Body of pancreas (tissue), 4 donors: ENCODE results near the gene OBP2A. TPM values are rescaled to one million over a fixed set of nuclear protein-coding genes. Genes with fewer than 3 reads are reported as not detected.

Experiments used
- ATAC-seq: fragments of 150-250 bp; one replicate; pipeline ENCODE4 v1.9.1; 2016
- DNase-seq, 4 donors: peaks; one replicate each; pipeline ENCODE4 v3.0.0-alpha.2; 2019
- H3K27ac ChIP-seq, 4 donors: fragments of 200-600 bp; sonication (generic); 1 replicate in 3 of 4; 2 replicates in 1 of 4; pipeline versions ENCODE4 v1.5.1 to v1.6.1; 2016 to 2019; ENCODE audit warnings: mild to moderate bottlenecking in 1 of 4, mixed read lengths in 1 of 4, moderate library complexity in 1 of 4
- H3K27me3 ChIP-seq, 2 donors: fragments of 200-600 bp; sonication (generic); one replicate each; pipeline ENCODE4 v1.6.0; 2016; ENCODE audit warnings: mild to moderate bottlenecking in 1 of 2
- H3K36me3 ChIP-seq, 2 donors: fragments of 200-600 bp; sonication (generic); replicated peaks in 1 of 2; 2 replicates each; pipeline ENCODE4 v1.5.1; 2016; ENCODE audit warnings: low read depth in 2 of 2; ENCODE audit not compliant: insufficient read depth in 1 of 2
- H3K4me1 ChIP-seq: fragments of 200-600 bp; sonication (generic); one replicate; pipeline ENCODE4 v1.6.0; 2016
- H3K4me3 ChIP-seq, 2 donors: fragments of 200-600 bp; sonication (generic); 1 replicate in 1 of 2; 2 replicates in 1 of 2; pipeline ENCODE4 v1.5.1; 2016 to 2019
- H3K9me3 ChIP-seq, 3 donors: fragments of 200-600 bp; sonication (generic); 1 replicate in 2 of 3; 2 replicates in 1 of 3; pipeline ENCODE4 v1.5.1; 2016
- CTCF ChIP-seq, 7 experiments: fragments of 450-650 bp in 4 of 7; fragments of 200-600 bp in 3 of 7; sonication (generic) in 3 of 7; IDR thresholded peaks; one replicate each; pipeline ENCODE4 v1.5.1; 2016 to 2019; ENCODE audit warnings: antibody characterized with exemption in 7 of 7
- POLR2A ChIP-seq, 3 donors: fragments of 450-650 bp; IDR thresholded peaks; one replicate each; pipeline ENCODE4 v1.6.1; 2016; ENCODE audit warnings: antibody characterized with exemption in 3 of 3, mild to moderate bottlenecking in 2 of 3
- WGBS, 2 donors: methylation state at CpG; one replicate each; pipeline ENCODE4 v1.1.5; 2017; 5-methylcytosine and 5-hydroxymethylcytosine counted together
- intact Hi-C: fragments of 100-400 bp; cut with DNase I; formaldehyde crosslinking; loops from one replicate; pipeline ENCODE4 v1.15.1; 2023
- total RNA-seq, 2 donors: library from RNA; depleted of rRNA; stranded (reverse); fragments of >200 nt; gene quantifications; one replicate each; pipeline ENCODE4 v1.1.0, GENCODE V29; 2016

Gene OBP2A
- total RNA-seq, 2 donors from 2014 or later: not detected

GRCh38 chr9:135584371-135584770 is 38.4 kb downstream of the OBP2A start:
- no peak overlapping the region for H3K4me3 ChIP-seq
- 28 to 56% methylated on average over 3 to 5 of the region's 5 CpGs for WGBS, 2 donors
- no peak for ATAC-seq
- no peak for DNase-seq
- H3K9me3 ChIP-seq: no peaks in the 10 kb centered on the region
- H3K27ac ChIP-seq: no peak overlapping the region
- H3K36me3 ChIP-seq: no peaks in the 10 kb centered on the region
- intact Hi-C loops: no loop called here
- no peaks in the 10 kb centered on the region for H3K4me1 ChIP-seq
- no peak for TF ChIP-seq CTCF (IDR thresholded peaks at IDR 0.05)
- TF ChIP-seq POLR2A (IDR thresholded peaks at IDR 0.05): no peak
- no peaks in the 10 kb centered on the region for H3K27me3 ChIP-seq

GRCh38 chr9:135584934-135585333 is 39.0 kb downstream of the OBP2A start:
- no peak for DNase-seq
- WGBS, 2 donors: 58 to 70% methylated on average over 16 of the region's 16 CpGs
- no peaks in the 10 kb centered on the region for H3K9me3 ChIP-seq
- no peak overlapping the region for H3K27ac ChIP-seq
- TF ChIP-seq CTCF (IDR thresholded peaks at IDR 0.05) (no peak), POLR2A (IDR thresholded peaks at IDR 0.05) (no peak)
- no peak for ATAC-seq
- H3K4me1 ChIP-seq: no peaks in the 10 kb centered on the region
- no peaks in the 10 kb centered on the region for H3K27me3 ChIP-seq
- intact Hi-C loops: no loop called here
- no peak overlapping the region for H3K4me3 ChIP-seq
- no peaks in the 10 kb centered on the region for H3K36me3 ChIP-seq

GRCh38 chr9:135586601-135587109 is 40.7 kb downstream of the OBP2A start:
- H3K4me3 ChIP-seq: no peak overlapping the region
- H3K9me3 ChIP-seq: no peaks in the 10 kb centered on the region
- H3K27ac ChIP-seq: no peak overlapping the region
- no peaks in the 10 kb centered on the region for H3K4me1 ChIP-seq
- DNase-seq: no peak
- intact Hi-C loops: no loop called here
- H3K27me3 ChIP-seq: no peaks in the 10 kb centered on the region
- 49 to 63% methylated on average over 12 to 15 of the region's 15 CpGs for WGBS, 2 donors
- no peak for ATAC-seq
- no peaks in the 10 kb centered on the region for H3K36me3 ChIP-seq
- TF ChIP-seq CTCF (IDR thresholded peaks at IDR 0.05) (no peak), POLR2A (IDR thresholded peaks at IDR 0.05) (no peak)

GRCh38 chr9:135587658-135588057 is 41.7 kb downstream of the OBP2A start:
- ATAC-seq (no peak), DNase-seq (no peak)
- whole genome bisulfite sequencing, 2 donors: no CpG with 5 or more reads among the region's 7 CpGs
- intact Hi-C loops: no loop called here
- H3K27me3 ChIP-seq: no peaks in the 10 kb centered on the region
- H3K4me3 ChIP-seq: no peak overlapping the region
- no peaks in the 10 kb centered on the region for H3K9me3 ChIP-seq
- H3K27ac ChIP-seq: no peak overlapping the region
- H3K36me3 ChIP-seq: no peaks in the 10 kb centered on the region
- no peak for TF ChIP-seq CTCF (IDR thresholded peaks at IDR 0.05)
- no peak for TF ChIP-seq POLR2A (IDR thresholded peaks at IDR 0.05)
- H3K4me1 ChIP-seq: no peaks in the 10 kb centered on the region

GRCh38 chr9:135588371-135588770 is 42.4 kb downstream of the OBP2A start:
- intact Hi-C loops: no loop called here
- no peaks in the 10 kb centered on the region for H3K9me3 ChIP-seq
- no peaks in the 10 kb centered on the region for H3K4me1 ChIP-seq
- WGBS, 2 donors: 77 to 87% methylated on average over 3 to 7 of the region's 9 CpGs
- H3K27me3 ChIP-seq: no peaks in the 10 kb centered on the region
- ATAC-seq (no peak), DNase-seq (no peak)
- H3K4me3 ChIP-seq: no peak overlapping the region
- TF ChIP-seq POLR2A (IDR thresholded peaks at IDR 0.05): no peak
- TF ChIP-seq CTCF (IDR thresholded peaks at IDR 0.05): no peak
- H3K36me3 ChIP-seq: no peaks in the 10 kb centered on the region
- H3K27ac ChIP-seq: no peak overlapping the region
